ENCODE data around the gene ECT2L. TPM values are rescaled to one million over a fixed set of nuclear protein-coding genes. Genes with fewer than 3 reads are reported as not detected.
"Not testable (repeated sequence)": the region's sequence is repeated elsewhere in the genome, so short reads cannot be mapped to it uniquely, and the experiment has no call there.

The ECT2L gene
- polyA plus RNA-seq, 1 of the 3 experiments (the other 2 are of a cell fraction), result 0.02 TPM

- Histone ChIP-seq H3F3A (replicated peaks; ENCODE audit: insufficient read depth) (no peaks in the 10 kb centered on the region), H2AFZ (ENCODE audit: low read depth) (no peak overlapping the region), H3K4me1 (ENCODE audit: control insufficient read depth in 1 of 2, insufficient read depth in 2 of 2, low read depth in 1 of 2, low read length in 1 of 2) (no peaks in the 10 kb centered on the region; a peak in 2 of 4 replicates), H3K27me3 (ENCODE audit: insufficient read depth) (no peaks in the 10 kb centered on the region), H3K79me2 (ENCODE audit: insufficient read depth) (no peaks in the 10 kb centered on the region), H3K9me2 (no peaks in the 10 kb centered on the region), H3K4me3 (ENCODE audit: low read depth in 2 of 2, low read length in 1 of 2) (no peak overlapping the region), H3K36me3 (replicated peaks in 1 of 2; ENCODE audit: control insufficient read depth in 1 of 2, insufficient read depth in 2 of 2, low read length in 1 of 2) (peaks cover 38 to 41% of the 10 kb centered on the region in 2 experiments), H3K27ac (ENCODE audit: low read depth in 2 of 2, low read length in 1 of 2) (no peak overlapping the region; a peak in 1 of 4 replicates), H4K20me1 (ENCODE audit: insufficient read depth) (no peaks in the 10 kb centered on the region), H3K9me3 (no peaks in the 10 kb centered on the region), H3K9ac (no peak overlapping the region), H3K4me2 (no peak overlapping the region)
- TF ChIP-seq PBX3 (IDR thresholded peaks at IDR 0.05), result no peak
- TF ChIP-seq RXRA (IDR thresholded peaks at IDR 0.05; ENCODE audit: borderline replicate concordance, low read depth), result no peak
- no peak for TF ChIP-seq ZBTB33 (IDR thresholded peaks at IDR 0.05; ENCODE audit: borderline replicate concordance, low read depth)
- TF ChIP-seq TCF12 (IDR thresholded peaks at IDR 0.05), result no peak
- no peak for DNase-seq
- 96% methylated on average over 3 of the region's 3 CpGs for WGBS (ENCODE audit: low lambda C conversion rate)
- POLR2A ChIA-PET, result no interaction called here
- CTCF ChIA-PET, result no interaction called here
Measured at GRCh38 chr6:138926579-138926978, 130.7 kb downstream of the ECT2L start.

DNA sequence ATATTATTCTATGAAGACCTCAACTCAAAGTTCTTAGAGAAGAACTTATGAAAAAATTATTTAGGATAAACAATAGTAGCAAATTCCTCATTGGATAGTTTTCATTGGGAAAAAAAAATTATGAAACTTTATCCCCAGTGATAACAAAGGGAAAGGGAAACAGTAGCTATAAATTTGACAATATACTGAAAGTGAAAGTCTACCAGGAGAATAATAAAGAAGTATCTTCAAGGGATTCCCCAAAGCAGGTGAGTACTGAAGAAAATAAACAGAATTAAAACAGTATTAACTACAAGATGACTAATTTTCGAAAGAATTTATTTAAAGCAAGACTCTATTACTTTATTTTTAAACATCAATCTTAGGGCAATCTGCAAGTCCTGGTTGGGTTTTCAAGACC, 135.8 kb downstream of the ECT2L start:
- Histone ChIP-seq H3K9ac (no peak overlapping the region), H3K9me3 (no peaks in the 10 kb centered on the region), H3F3A (replicated peaks; ENCODE audit: insufficient read depth) (no peaks in the 10 kb centered on the region), H3K9me2 (no peaks in the 10 kb centered on the region), H3K27ac (ENCODE audit: low read depth in 2 of 2, low read length in 1 of 2) (no peak overlapping the region), H2AFZ (ENCODE audit: low read depth) (no peak overlapping the region), H3K36me3 (replicated peaks in 1 of 2; ENCODE audit: control insufficient read depth in 1 of 2, insufficient read depth in 2 of 2, low read length in 1 of 2) (peaks cover 43 to 57% of the 10 kb centered on the region in 2 experiments), H3K4me2 (no peak overlapping the region), H4K20me1 (ENCODE audit: insufficient read depth) (no peaks in the 10 kb centered on the region), H3K79me2 (ENCODE audit: insufficient read depth) (no peaks in the 10 kb centered on the region), H3K4me3 (ENCODE audit: low read depth in 2 of 2, low read length in 1 of 2) (no peak overlapping the region), H3K4me1 (ENCODE audit: control insufficient read depth in 1 of 2, insufficient read depth in 2 of 2, low read depth in 1 of 2, low read length in 1 of 2) (no peaks in the 10 kb centered on the region; a peak in 1 of 4 replicates), H3K27me3 (ENCODE audit: insufficient read depth) (no peaks in the 10 kb centered on the region)
- WGBS (ENCODE audit: low lambda C conversion rate), result 95% methylated on average over 1 of the region's 1 CpG
- CTCF ChIA-PET, result interaction anchor here (1.2 kb wide), 1 partner anchor 57 kb away, joined by 4 read pairs; no protein-coding TSS in a partner anchor
- POLR2A ChIA-PET, result no interaction called here
- DNase-seq, result no peak
- TF ChIP-seq TCF12 (IDR thresholded peaks at IDR 0.05), result no peak
- TF ChIP-seq RCOR1 (IDR thresholded peaks at IDR 0.05; ENCODE audit: low read length), result no peak
- no peak for TF ChIP-seq CHD2 (IDR thresholded peaks at IDR 0.05; ENCODE audit: low read length, partially characterized antibody)
- TF ChIP-seq RFX5 (IDR thresholded peaks at IDR 0.05; ENCODE audit: low read length), result no peak
- TF ChIP-seq NFIC (IDR thresholded peaks at IDR 0.05; ENCODE audit: borderline replicate concordance), result no peak
- TF ChIP-seq EZH2phosphoT487 (IDR thresholded peaks at IDR 0.05; ENCODE audit: borderline replicate concordance, low read depth), result no peak

- H3K36me3 ChIP-seq (replicated peaks in 1 of 2; ENCODE audit: control insufficient read depth in 1 of 2, insufficient read depth in 2 of 2, low read length in 1 of 2), result peaks cover 41% of the 10 kb centered on the region in 2 experiments
- H3K4me3 ChIP-seq (ENCODE audit: low read depth in 2 of 2, low read length in 1 of 2); CTCF ChIA-PET; H3K4me1 ChIP-seq (ENCODE audit: control insufficient read depth in 1 of 2, insufficient read depth in 2 of 2, low read depth in 1 of 2, low read length in 1 of 2); H3K9me3 ChIP-seq; H3K27me3 ChIP-seq (ENCODE audit: insufficient read depth); H3K9me2 ChIP-seq; POLR2A ChIA-PET; H4K20me1 ChIP-seq (ENCODE audit: insufficient read depth); H2AFZ ChIP-seq (ENCODE audit: low read depth); DNase-seq; H3F3A ChIP-seq (replicated peaks; ENCODE audit: insufficient read depth); H3K27ac ChIP-seq (ENCODE audit: low read depth in 2 of 2, low read length in 1 of 2); H3K4me2 ChIP-seq; H3K79me2 ChIP-seq (ENCODE audit: insufficient read depth); H3K9ac ChIP-seq: not testable (repeated sequence)
- 89% methylated on average over 1 of the region's 1 CpG for WGBS (ENCODE audit: low lambda C conversion rate)
Measured at GRCh38 chr6:138936873-138937272, 141.0 kb downstream of the ECT2L start.
